Right lobe of liver (tissue), 6 donors: ENCODE measurements around the gene TYSND1. TPM values are rescaled to one million over a fixed set of nuclear protein-coding genes. Genes with fewer than 3 reads are reported as not detected.
"Not testable (repeated sequence)": the region's sequence is repeated elsewhere in the genome, so short reads cannot be mapped to it uniquely, and the experiment has no call there.

ENCODE experiments used
- ATAC-seq, 4 donors: fragments of 200-7000 bp; cut with Tn5 transposase; one replicate each; pipeline ENCODE4 v1.9.1; 2020; ENCODE audit warnings: mild to moderate bottlenecking in 4 of 4, moderate library complexity in 4 of 4
- DNase-seq, 3 donors: peaks; one replicate each; pipeline ENCODE4 v3.0.0-alpha.2; 2020
- H3K27ac ChIP-seq, 3 donors: fragments of 200-600 bp; one replicate each; pipeline ENCODE4 v1.8.0; 2022
- H3K27me3 ChIP-seq, 2 donors: fragments of 200-600 bp; one replicate each; pipeline ENCODE4 v1.8.0; 2022
- H3K36me3 ChIP-seq, 4 donors: fragments of 200-600 bp; sonication (generic) in 1 of 4; one replicate each; pipeline versions ENCODE4 v1.5.1 to v1.8.0; 2017 to 2022; ENCODE audit warnings: control low read depth in 1 of 4
- H3K4me1 ChIP-seq, 4 donors: fragments of 200-600 bp; sonication (generic) in 1 of 4; one replicate each; pipeline versions ENCODE4 v1.5.1 to v1.8.0; 2017 to 2022; ENCODE audit warnings: control low read depth in 1 of 4
- H3K4me3 ChIP-seq, 3 donors: fragments of 200-600 bp; one replicate each; pipeline ENCODE4 v1.8.0; 2022
- H3K9me3 ChIP-seq, 4 donors: fragments of 200-600 bp; sonication (generic) in 1 of 4; one replicate each; pipeline versions ENCODE4 v1.5.1 to v1.8.0; 2017 to 2022; ENCODE audit warnings: control low read depth in 1 of 4
- CTCF ChIP-seq, 4 donors: fragments of 200-600 bp in 3 of 4; fragments of 450-650 bp in 1 of 4; IDR thresholded peaks; one replicate each; pipeline versions ENCODE4 v1.5.1 to v1.8.0; 2016 to 2022; ENCODE audit warnings: antibody characterized with exemption in 4 of 4, mild to moderate bottlenecking in 2 of 4
- POLR2A ChIP-seq: fragments of 450-650 bp; IDR thresholded peaks from one replicate; pipeline ENCODE4 v1.6.1; 2017; ENCODE audit warnings: antibody characterized with exemption, mild to moderate bottlenecking
- WGBS: methylation state at CpG from one replicate; pipeline ENCODE4 v1.1.6; 2018; ENCODE audit warnings: low coverage, low lambda C conversion rate; ENCODE audit not compliant: insufficient coverage; ENCODE audit errors: missing lambda C conversion rate; 5-methylcytosine and 5-hydroxymethylcytosine counted together
- intact Hi-C, 2 donors: fragments of 100-400 bp; cut with DNase I; formaldehyde crosslinking; loops; one replicate each; pipeline versions ENCODE4 v1.11.2 to v1.14.1; 2022
- total RNA-seq, 6 experiments: library from RNA; depleted of rRNA in 2 of 6; stranded (reverse); fragments of >200 nt in 2 of 6; fragmentation: NEBNext Ultra II Directional in 3 of 6; extraction: Animal tissue kit (Norgen Biotek cat#: 25700) in 3 of 6; gene quantifications; one replicate each; pipeline versions ENCODE4 v1.1.0 to v1.2.4, GENCODE V29; 2016 to 2023
- donor health status: DM: no; HTN: yes; CAD: no.
- donor health status: DM: no; HTN: no; CAD: no.
- donor health status: DM: no; HTN: no; CAD: no.
- donor health status: DM: no; HTN: yes; CAD: no.
- donor health status: DM: no; HTN: yes; CAD: no.

The TYSND1 gene
- total RNA-seq, 6 experiments from 2014 or later, result 5.3 to 11.1 (median 8.2) TPM

DNA sequence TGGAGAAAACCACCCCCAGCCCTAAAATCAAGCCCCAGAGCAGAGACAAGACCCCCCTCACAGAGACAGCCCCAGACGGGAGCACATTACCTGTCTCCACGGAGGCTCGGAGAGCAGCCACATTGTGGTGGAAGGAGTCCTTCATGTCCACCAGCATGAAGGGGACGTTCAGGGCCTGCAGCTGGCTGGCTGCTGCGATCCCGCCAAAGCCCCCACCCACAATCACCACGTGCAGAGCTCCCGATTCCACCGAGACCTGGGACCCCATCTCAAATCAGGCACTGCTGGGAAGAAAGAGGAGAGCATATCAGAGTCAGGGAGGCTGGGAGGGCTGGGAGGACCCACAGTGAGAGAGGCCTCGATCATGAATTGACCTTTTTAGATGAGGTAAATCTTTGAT lies 22.7 kb downstream of the TYSND1 start:
- H3K27ac ChIP-seq, result no peak overlapping the region
- no peak for ATAC-seq
- 90% methylated on average over 7 of the region's 10 CpGs for WGBS
- H3K27me3 ChIP-seq, result no peaks in the 10 kb centered on the region
- no peaks in the 10 kb centered on the region for H3K9me3 ChIP-seq
- no peak for DNase-seq
- H3K4me1 ChIP-seq, result no peaks in the 10 kb centered on the region
- TF ChIP-seq POLR2A (no peak), CTCF (IDR thresholded peaks at IDR 0.05) (no peak)
- intact Hi-C loops, result no loop called here
- no peak overlapping the region for H3K4me3 ChIP-seq
- peaks cover 0 to 49% (median 8%) of the 10 kb centered on the region in 4 donors for H3K36me3 ChIP-seq

DNA sequence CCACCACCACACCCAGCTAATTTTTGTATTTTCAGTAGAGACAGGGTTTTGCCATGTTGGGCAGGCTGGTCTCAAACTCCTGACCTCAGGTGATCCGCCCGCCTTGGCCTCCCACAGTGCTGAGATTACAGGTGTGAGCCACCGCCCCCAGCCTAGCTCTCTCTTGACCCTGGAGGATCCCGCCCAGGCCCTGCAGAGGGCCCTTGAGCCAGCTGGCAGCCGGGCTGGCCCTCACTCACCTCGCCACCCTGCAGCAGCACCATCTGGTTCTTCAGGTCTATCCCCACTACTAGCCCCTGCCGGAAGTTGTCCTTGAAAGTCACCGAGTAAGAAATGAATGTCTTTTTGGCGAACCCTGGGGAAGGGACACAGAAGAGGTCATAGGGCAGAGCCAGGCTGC lies 23.3 kb downstream of the TYSND1 start:
- not testable (repeated sequence) for ATAC-seq

GRCh38 chr10:70122742-70123141 lies 23.8 kb downstream of the TYSND1 start:
- TF ChIP-seq POLR2A (no peak), CTCF (IDR thresholded peaks at IDR 0.05) (no peak)
- WGBS, result 79% methylated on average over 4 of the region's 5 CpGs
- intact Hi-C loops, result no loop called here
- Histone ChIP-seq H3K36me3 (peaks cover 0 to 48% (median 8%) of the 10 kb centered on the region in 4 donors), H3K27me3 (no peaks in the 10 kb centered on the region), H3K27ac (no peak overlapping the region), H3K4me1 (no peaks in the 10 kb centered on the region), H3K4me3 (no peak overlapping the region), H3K9me3 (no peaks in the 10 kb centered on the region)
- ATAC-seq (no peak), DNase-seq (no peak)

More for the DNA sequence above, 23.3 kb downstream of the TYSND1 start:
- 87% methylated on average over 3 of the region's 9 CpGs for WGBS
- H3K9me3 ChIP-seq, H3K27me3 ChIP-seq, DNase-seq, intact Hi-C loops, H3K4me1 ChIP-seq, H3K27ac ChIP-seq, H3K4me3 ChIP-seq: not testable (repeated sequence)
- H3K36me3 ChIP-seq, result peaks cover 0 to 48% (median 8%) of the 10 kb centered on the region in 4 donors

DNA sequence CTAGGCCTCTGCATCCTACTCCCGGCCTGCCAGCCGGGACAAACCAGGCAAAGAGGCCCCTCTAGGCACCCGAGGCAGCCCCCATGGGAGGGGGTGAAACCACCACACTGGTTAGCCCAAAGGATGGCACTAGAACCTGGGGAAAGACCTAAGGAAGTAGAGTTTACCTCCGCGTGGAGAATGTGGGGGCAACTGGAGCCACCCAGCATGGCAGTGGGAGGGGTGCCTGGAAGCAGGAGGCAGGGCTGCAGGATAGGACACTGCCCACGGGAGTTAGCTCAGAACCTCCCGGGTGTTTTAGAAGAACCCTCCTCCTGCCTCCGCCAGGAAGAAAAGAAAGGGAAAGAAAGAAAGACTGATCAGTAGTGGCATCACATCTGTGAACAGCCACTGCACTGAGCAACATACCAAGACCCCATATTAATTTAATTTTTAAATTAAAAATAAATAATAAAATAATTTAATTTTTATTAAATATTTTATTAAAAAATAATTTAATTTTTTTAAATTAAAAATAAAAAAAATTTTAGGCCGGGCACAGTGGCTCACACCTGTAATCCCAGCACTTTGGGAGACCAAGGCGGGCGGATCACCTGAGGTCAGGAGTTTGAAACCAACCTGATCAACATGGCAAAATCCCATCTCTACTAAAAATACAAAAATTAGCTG lies 25.1 kb downstream of the TYSND1 start:
- Histone ChIP-seq H3K9me3 (no peaks in the 10 kb centered on the region), H3K27ac (no peak overlapping the region), H3K27me3 (no peaks in the 10 kb centered on the region), H3K4me3 (no peak overlapping the region), H3K36me3 (peaks cover 0 to 50% (median 8%) of the 10 kb centered on the region in 4 donors), H3K4me1 (no peaks in the 10 kb centered on the region)
- TF ChIP-seq CTCF (IDR thresholded peaks at IDR 0.05), result no peak
- no peak for TF ChIP-seq POLR2A
- ATAC-seq, result no peak
- WGBS, result 96% methylated on average over 9 of the region's 11 CpGs
- DNase-seq, result no peak
- intact Hi-C loops, result no loop called here

DNA sequence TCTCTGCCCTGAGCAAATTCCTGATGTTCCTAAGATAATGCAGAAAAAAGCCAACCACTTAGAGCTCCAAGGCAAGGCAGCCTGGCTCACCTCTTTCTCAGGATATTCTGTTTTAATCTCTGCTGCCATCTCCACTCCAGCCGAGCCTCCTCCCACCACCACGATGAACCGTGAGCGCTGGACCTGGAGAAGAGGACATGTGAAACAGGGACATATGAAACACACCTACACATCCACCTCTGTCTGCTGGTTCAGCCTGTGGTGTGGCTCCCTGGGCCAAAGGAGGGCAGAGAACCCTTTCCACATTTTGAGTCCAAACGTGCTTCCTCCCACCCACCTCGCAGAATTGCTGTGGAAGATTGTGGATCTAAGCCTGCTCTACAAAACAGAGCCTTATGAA lies 26.1 kb downstream of the TYSND1 start:
- H3K36me3 ChIP-seq, result peaks cover 0 to 55% (median 8%) of the 10 kb centered on the region in 4 donors
- 76% methylated on average over 3 of the region's 6 CpGs for WGBS
- peaks cover 0 to 2% (median 0%) of the 10 kb centered on the region in 4 donors for H3K4me1 ChIP-seq
- H3K27me3 ChIP-seq, result no peaks in the 10 kb centered on the region
- no peak for ATAC-seq
- no peak overlapping the region for H3K4me3 ChIP-seq
- no peak for DNase-seq
- H3K9me3 ChIP-seq, result no peaks in the 10 kb centered on the region
- TF ChIP-seq CTCF (IDR thresholded peaks at IDR 0.05) (no peak), POLR2A (no peak)
- no peak overlapping the region for H3K27ac ChIP-seq
- intact Hi-C loops, result no loop called here
